HL-60 (cell line): ENCODE results near the gene PDE4B.

Experiments
- GABPA ChIP-seq: IDR thresholded peaks from 2 replicates; pipeline ENCODE4 v1.6.1; 2012; ENCODE audit warnings: low read depth
- POLR2AphosphoS5 ChIP-seq: IDR thresholded peaks from 2 replicates; pipeline ENCODE4 v1.6.1; 2012; ENCODE audit warnings: low read depth
- TF ChIP-seq, protein P1 (sequence below): IDR thresholded peaks from one replicate; pipeline ENCODE4 v1.5.1; 2011; ENCODE audit warnings: low read length, control low read depth, inconsistent platforms; ENCODE audit not compliant: insufficient read depth
- TF ChIP-seq, protein P2 (sequence below): IDR thresholded peaks from 2 replicates; pipeline ENCODE4 v1.6.1; 2012; ENCODE audit warnings: low read depth; ENCODE audit not compliant: insufficient replicate concordance

DNA sequence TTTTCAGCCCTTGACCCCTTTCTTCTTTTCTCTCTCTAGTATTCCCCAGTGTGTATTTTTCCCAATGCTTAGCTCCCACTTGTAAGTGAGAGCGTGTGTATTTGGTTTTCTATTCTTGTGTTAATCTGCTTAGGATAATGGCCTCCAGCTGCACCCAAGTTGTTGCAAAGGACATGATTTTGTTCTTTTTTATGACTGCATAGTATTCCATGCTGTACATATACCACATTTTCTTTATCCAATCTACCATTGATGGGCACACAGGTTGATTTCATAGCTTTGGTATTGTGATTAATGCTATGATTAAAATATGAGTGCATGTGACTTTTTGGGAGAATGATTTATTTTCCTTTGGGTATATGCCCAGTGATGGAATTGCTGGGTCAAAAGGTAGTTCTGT, 104.8 kb downstream of the PDE4B start:
- TF ChIP-seq, protein P1, sequence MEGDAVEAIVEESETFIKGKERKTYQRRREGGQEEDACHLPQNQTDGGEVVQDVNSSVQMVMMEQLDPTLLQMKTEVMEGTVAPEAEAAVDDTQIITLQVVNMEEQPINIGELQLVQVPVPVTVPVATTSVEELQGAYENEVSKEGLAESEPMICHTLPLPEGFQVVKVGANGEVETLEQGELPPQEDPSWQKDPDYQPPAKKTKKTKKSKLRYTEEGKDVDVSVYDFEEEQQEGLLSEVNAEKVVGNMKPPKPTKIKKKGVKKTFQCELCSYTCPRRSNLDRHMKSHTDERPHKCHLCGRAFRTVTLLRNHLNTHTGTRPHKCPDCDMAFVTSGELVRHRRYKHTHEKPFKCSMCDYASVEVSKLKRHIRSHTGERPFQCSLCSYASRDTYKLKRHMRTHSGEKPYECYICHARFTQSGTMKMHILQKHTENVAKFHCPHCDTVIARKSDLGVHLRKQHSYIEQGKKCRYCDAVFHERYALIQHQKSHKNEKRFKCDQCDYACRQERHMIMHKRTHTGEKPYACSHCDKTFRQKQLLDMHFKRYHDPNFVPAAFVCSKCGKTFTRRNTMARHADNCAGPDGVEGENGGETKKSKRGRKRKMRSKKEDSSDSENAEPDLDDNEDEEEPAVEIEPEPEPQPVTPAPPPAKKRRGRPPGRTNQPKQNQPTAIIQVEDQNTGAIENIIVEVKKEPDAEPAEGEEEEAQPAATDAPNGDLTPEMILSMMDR: no peak
- no peak for TF ChIP-seq GABPA
- TF ChIP-seq POLR2AphosphoS5: no peak
- TF ChIP-seq, protein P2, sequence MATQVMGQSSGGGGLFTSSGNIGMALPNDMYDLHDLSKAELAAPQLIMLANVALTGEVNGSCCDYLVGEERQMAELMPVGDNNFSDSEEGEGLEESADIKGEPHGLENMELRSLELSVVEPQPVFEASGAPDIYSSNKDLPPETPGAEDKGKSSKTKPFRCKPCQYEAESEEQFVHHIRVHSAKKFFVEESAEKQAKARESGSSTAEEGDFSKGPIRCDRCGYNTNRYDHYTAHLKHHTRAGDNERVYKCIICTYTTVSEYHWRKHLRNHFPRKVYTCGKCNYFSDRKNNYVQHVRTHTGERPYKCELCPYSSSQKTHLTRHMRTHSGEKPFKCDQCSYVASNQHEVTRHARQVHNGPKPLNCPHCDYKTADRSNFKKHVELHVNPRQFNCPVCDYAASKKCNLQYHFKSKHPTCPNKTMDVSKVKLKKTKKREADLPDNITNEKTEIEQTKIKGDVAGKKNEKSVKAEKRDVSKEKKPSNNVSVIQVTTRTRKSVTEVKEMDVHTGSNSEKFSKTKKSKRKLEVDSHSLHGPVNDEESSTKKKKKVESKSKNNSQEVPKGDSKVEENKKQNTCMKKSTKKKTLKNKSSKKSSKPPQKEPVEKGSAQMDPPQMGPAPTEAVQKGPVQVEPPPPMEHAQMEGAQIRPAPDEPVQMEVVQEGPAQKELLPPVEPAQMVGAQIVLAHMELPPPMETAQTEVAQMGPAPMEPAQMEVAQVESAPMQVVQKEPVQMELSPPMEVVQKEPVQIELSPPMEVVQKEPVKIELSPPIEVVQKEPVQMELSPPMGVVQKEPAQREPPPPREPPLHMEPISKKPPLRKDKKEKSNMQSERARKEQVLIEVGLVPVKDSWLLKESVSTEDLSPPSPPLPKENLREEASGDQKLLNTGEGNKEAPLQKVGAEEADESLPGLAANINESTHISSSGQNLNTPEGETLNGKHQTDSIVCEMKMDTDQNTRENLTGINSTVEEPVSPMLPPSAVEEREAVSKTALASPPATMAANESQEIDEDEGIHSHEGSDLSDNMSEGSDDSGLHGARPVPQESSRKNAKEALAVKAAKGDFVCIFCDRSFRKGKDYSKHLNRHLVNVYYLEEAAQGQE: no peak
